Measurements from ENCODE around the gene PTP4A2.

Gene PTP4A2

DNA sequence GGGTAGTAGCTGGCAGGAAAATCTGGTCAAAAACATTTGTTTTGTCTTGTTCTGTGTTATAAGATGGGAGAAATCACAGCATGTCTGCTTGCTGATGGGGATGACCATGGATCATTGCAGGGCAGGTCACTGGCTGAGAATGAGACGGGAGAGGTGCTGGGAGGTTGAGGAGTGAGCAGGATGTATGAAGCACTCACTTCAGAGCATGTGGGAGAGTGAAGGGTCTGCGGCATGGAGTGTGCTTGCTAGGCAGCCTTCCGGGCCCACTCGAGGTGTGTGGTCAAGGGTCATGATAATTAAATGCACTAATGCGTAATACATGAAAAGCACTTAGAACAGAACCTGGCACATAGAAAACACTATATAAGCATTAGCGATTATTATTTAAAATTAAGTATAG lies 80.3 kb downstream of the PTP4A2 start:
- no peak overlapping the region for H3K4me3 ChIP-seq (ENCODE audit: low read length)
- no peaks in the 10 kb centered on the region for H3K27me3 ChIP-seq (ENCODE audit: insufficient read depth, low read length, poor library complexity)
- H3K79me1 ChIP-seq (ENCODE audit: low read length): no peaks in the 10 kb centered on the region
- no peak overlapping the region for H2AK5ac ChIP-seq (ENCODE audit: low read length)
- H3K4ac ChIP-seq (ENCODE audit: low read depth, low read length): no peak overlapping the region
- no peaks in the 10 kb centered on the region for H3K4me1 ChIP-seq (ENCODE audit: control insufficient read depth, low read depth, low read length)
- no peak overlapping the region for H3K4me2 ChIP-seq (ENCODE audit: low read length)
- H3K36me3 ChIP-seq (ENCODE audit: control insufficient read depth, insufficient read depth, low read length): no peaks in the 10 kb centered on the region
- H3K27ac ChIP-seq (ENCODE audit: low read depth, low read length): no peak overlapping the region
- WGBS (ENCODE audit: extremely low coverage, insufficient coverage, low lambda C conversion rate): no CpG with 5 or more reads among the region's 6 CpGs
- H2BK15ac ChIP-seq (replicated peaks; ENCODE audit: low read depth): no peak overlapping the region
- H3K9ac ChIP-seq (ENCODE audit: low read length): no peak overlapping the region
- no peaks in the 10 kb centered on the region for H3K79me2 ChIP-seq (ENCODE audit: control insufficient read depth, insufficient read depth, low read length)
- H3K23ac ChIP-seq (ENCODE audit: low read length): no peak overlapping the region
- no peak for DNase-seq
- no peak overlapping the region for H4K5ac ChIP-seq (ENCODE audit: low read length)
- H2BK5ac ChIP-seq (ENCODE audit: low read length): no peak overlapping the region
- no peak overlapping the region for H2BK120ac ChIP-seq (ENCODE audit: low read depth, low read length)
- no peak overlapping the region for H3K56ac ChIP-seq (ENCODE audit: low read length)
- H3K18ac ChIP-seq (ENCODE audit: low read length): no peak overlapping the region
- H4K8ac ChIP-seq (ENCODE audit: low read depth, low read length): no peak overlapping the region

Measured in mesendoderm (in vitro differentiated cells).